ENCODE results near the gene MEIKIN. TPM values are rescaled to one million over a fixed set of nuclear protein-coding genes. Genes with fewer than 3 reads are reported as not detected.

MEIKIN gene
- total RNA-seq = 1 to 10 TPM in 1 of 3 donors, not detected in 2; 1.1 TPM
- 0.43 TPM for total RNA-seq (2013)

- H3K36me3 Mint-ChIP-seq = no peaks in the 10 kb centered on the region
- H3K27me3 ChIP-seq (ENCODE audit: control insufficient read depth, insufficient read depth, low read length) = no peaks in the 10 kb centered on the region
- ATAC-seq (no peak), DNase-seq (no peak)
- intact Hi-C loops (cut with micrococcal nuclease) = no loop called here
- H3K9me3 ChIP-seq (ENCODE audit: control insufficient read depth, insufficient read depth, low read length) = no peaks in the 10 kb centered on the region
- peaks cover 10 to 11% of the 10 kb centered on the region in 2 donors for H3K27me3 Mint-ChIP-seq (ENCODE audit: low read depth in 2 of 2)
- no peak for TF ChIP-seq CTCF (IDR thresholded peaks at IDR 0.05)
- WGBS (ENCODE audit: insufficient coverage) = 94% methylated on average over 24 of the region's 24 CpGs
- no peak within 1 kb of the TSS for H3K4me3 Mint-ChIP-seq
- no peak within 1 kb of the TSS for H3K27ac Mint-ChIP-seq
- H3K36me3 ChIP-seq (ENCODE audit: control insufficient read depth, insufficient read depth, low read length) = no peaks in the 10 kb centered on the region
- no peak within 1 kb of the TSS for H3K27ac ChIP-seq (ENCODE audit: low read length)
- no peak within 1 kb of the TSS for H3K4me3 ChIP-seq (ENCODE audit: low read length)
- H3K9me3 Mint-ChIP-seq = no peaks in the 10 kb centered on the region
- H3K4me1 ChIP-seq (ENCODE audit: control insufficient read depth, insufficient read depth, low read length) = no peaks in the 10 kb centered on the region
- H3K4me1 Mint-ChIP-seq = no peaks in the 10 kb centered on the region
Measured at GRCh38 chr5:131945551-131946168, at the start of gene MEIKIN. Gene MEIKIN, minus strand, starts transcription at chr5:131945663. Its CDS starts 158 bp downstream, at chr5:131945505.

GRCh38 chr5:131994533-131995226, 49.2 kb upstream of the MEIKIN start:
- Histone ChIP-seq H3K9me3 (ENCODE audit: control insufficient read depth, insufficient read depth, low read length) (no peaks in the 10 kb centered on the region), H3K4me3 (ENCODE audit: low read length) (no peak overlapping the region), H3K36me3 (ENCODE audit: control insufficient read depth, insufficient read depth, low read length) (no peaks in the 10 kb centered on the region), H3K27ac (ENCODE audit: low read length) (no peak overlapping the region), H3K4me1 (ENCODE audit: control insufficient read depth, insufficient read depth, low read length) (peaks cover 10% of the 10 kb centered on the region), H3K27me3 (ENCODE audit: control insufficient read depth, insufficient read depth, low read length) (no peaks in the 10 kb centered on the region)
- WGBS (ENCODE audit: insufficient coverage) = 63% methylated on average over 7 of the region's 7 CpGs
- intact Hi-C loops (cut with micrococcal nuclease) = no loop called here
- Mint-ChIP-seq H3K4me1 (peaks cover 0 to 7% of the 10 kb centered on the region in 2 donors), H3K27me3 (ENCODE audit: low read depth in 2 of 2) (no peaks in the 10 kb centered on the region), H3K9me3 (no peaks in the 10 kb centered on the region), H3K36me3 (no peaks in the 10 kb centered on the region), H3K27ac (no peak overlapping the region), H3K4me3 (no peak overlapping the region)
- ATAC-seq = no peak
- no peak for TF ChIP-seq CTCF (IDR thresholded peaks at IDR 0.05)
- no peak for DNase-seq

DNA sequence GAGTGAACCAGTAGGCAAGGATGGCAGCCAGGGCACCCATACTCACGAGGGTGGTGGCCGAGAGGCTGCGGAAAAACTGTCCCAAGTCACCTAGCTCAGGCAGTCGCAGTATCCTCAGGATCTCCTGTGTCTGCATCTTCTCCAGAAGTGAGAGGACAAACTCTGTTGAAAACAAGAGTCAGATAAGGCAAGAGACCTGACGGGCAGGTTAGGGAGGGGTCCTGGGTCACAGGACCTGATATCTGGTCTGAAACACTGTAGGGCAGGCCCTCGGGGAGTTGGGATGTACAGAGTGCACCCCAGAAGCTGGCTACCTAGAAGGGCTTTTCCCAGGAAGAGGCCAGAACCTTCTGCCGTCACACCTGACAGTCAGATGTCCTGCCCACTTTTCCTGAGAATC, 48.6 kb upstream of the MEIKIN start:
- Histone ChIP-seq H3K27ac (ENCODE audit: low read length) (no peak overlapping the region), H3K9me3 (ENCODE audit: control insufficient read depth, insufficient read depth, low read length) (no peaks in the 10 kb centered on the region), H3K4me1 (ENCODE audit: control insufficient read depth, insufficient read depth, low read length) (peaks cover 4% of the 10 kb centered on the region), H3K4me3 (ENCODE audit: low read length) (no peak overlapping the region), H3K27me3 (ENCODE audit: control insufficient read depth, insufficient read depth, low read length) (no peaks in the 10 kb centered on the region), H3K36me3 (ENCODE audit: control insufficient read depth, insufficient read depth, low read length) (no peaks in the 10 kb centered on the region)
- TF ChIP-seq CTCF (IDR thresholded peaks at IDR 0.05) = no peak
- peaks cover 0 to 6% of the 10 kb centered on the region in 2 donors for H3K4me1 Mint-ChIP-seq
- no peak for ATAC-seq
- no peak overlapping the region for H3K27ac Mint-ChIP-seq
- 90% methylated on average over 7 of the region's 7 CpGs for WGBS (ENCODE audit: insufficient coverage)
- no peak overlapping the region for H3K4me3 Mint-ChIP-seq
- no peak for DNase-seq
- no peaks in the 10 kb centered on the region for H3K9me3 Mint-ChIP-seq
- no peaks in the 10 kb centered on the region for H3K36me3 Mint-ChIP-seq
- no peaks in the 10 kb centered on the region for H3K27me3 Mint-ChIP-seq (ENCODE audit: low read depth in 2 of 2)
- intact Hi-C loops (cut with micrococcal nuclease) = no loop called here
